Sigmoid colon (tissue), 4 donors: ENCODE results near the gene VDAC2.

Source experiments
- CTCF ChIP-seq, 4 experiments: fragments of 450-650 bp in 3 of 4; fragments of 200-600 bp in 1 of 4; IDR thresholded peaks; one replicate each; pipeline ENCODE4 v1.5.1; 2016 to 2019; ENCODE audit warnings: antibody characterized with exemption in 4 of 4, mild to moderate bottlenecking in 3 of 4, moderate library complexity in 2 of 4
- EP300 ChIP-seq, 4 donors: sonication (generic); formaldehyde crosslinking; IDR thresholded peaks; one replicate each; pipeline ENCODE4 v1.6.1; 2017; ENCODE audit warnings: antibody characterized with exemption in 4 of 4
- POLR2A ChIP-seq, 2 donors: fragments of 450-650 bp; IDR thresholded peaks; one replicate each; pipeline ENCODE4 v1.6.1; 2016; ENCODE audit warnings: antibody characterized with exemption in 2 of 2, mild to moderate bottlenecking in 2 of 2, moderate library complexity in 2 of 2
- POLR2AphosphoS5 ChIP-seq, 4 donors: sonication (generic); formaldehyde crosslinking; IDR thresholded peaks; one replicate each; pipeline ENCODE4 v1.6.1; 2017; ENCODE audit warnings: antibody characterized with exemption in 4 of 4

GRCh38 chr10:75280236-75280635 lies 69.6 kb downstream of the VDAC2 start:
- TF ChIP-seq POLR2A (IDR thresholded peaks at IDR 0.05) (no peak), CTCF (IDR thresholded peaks at IDR 0.05) (no peak), POLR2AphosphoS5 (IDR thresholded peaks at IDR 0.05) (no peak), EP300 (IDR thresholded peaks at IDR 0.05) (no peak)
